GM12801 (cell line): ENCODE data around the gene NPRL2.

ENCODE experiments used
- TF ChIP-seq, protein P1 (sequence below): IDR thresholded peaks from one replicate; pipeline ENCODE4 v1.5.1; 2011; ENCODE audit warnings: control low read depth; ENCODE audit not compliant: insufficient read length; ENCODE audit errors: extremely low read depth

NPRL2 gene

GRCh38 chr3:50388720-50389413 lies 38.3 kb upstream of the NPRL2 start:
- TF ChIP-seq, protein P1, sequence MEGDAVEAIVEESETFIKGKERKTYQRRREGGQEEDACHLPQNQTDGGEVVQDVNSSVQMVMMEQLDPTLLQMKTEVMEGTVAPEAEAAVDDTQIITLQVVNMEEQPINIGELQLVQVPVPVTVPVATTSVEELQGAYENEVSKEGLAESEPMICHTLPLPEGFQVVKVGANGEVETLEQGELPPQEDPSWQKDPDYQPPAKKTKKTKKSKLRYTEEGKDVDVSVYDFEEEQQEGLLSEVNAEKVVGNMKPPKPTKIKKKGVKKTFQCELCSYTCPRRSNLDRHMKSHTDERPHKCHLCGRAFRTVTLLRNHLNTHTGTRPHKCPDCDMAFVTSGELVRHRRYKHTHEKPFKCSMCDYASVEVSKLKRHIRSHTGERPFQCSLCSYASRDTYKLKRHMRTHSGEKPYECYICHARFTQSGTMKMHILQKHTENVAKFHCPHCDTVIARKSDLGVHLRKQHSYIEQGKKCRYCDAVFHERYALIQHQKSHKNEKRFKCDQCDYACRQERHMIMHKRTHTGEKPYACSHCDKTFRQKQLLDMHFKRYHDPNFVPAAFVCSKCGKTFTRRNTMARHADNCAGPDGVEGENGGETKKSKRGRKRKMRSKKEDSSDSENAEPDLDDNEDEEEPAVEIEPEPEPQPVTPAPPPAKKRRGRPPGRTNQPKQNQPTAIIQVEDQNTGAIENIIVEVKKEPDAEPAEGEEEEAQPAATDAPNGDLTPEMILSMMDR, result no peak

DNA sequence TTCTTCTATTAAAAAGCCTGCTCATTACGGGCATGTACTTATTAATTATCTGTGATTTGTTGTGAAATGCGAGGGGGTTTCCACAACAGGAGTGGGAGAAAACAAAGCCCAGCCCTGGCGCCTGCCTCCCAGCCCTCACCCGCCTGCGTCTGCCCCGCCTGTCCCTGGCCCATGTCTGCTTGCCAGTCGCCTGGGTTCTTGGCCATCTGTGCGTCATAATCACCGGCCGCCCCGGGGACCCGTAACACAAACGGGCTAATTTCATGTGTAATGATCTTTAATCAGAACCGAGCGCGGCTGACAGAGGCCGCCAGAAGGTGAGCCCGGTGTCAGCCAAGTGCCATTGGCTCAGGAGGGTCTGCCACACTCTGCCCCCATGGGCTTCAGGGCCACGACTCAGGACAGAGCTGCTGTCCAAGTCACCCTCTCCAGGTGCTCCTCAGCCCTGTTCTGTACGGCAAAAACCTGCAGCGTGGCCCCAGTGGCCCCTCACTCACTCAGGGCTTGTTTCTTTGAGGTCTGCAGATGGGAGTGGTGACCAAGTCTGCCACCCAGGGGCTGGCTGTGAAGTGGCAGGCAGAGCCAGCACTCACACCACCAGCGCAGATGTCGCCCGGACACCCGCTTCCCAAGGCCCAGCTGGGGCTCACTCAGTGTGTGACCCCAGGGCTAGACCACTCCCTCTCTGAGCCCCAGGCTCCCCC lies 37.6 kb upstream of the NPRL2 start:
- TF ChIP-seq, protein P1, result no peak

- TF ChIP-seq, protein P1, result no peak
Observed at GRCh38 chr3:50385754-50386153, 35.2 kb upstream of the NPRL2 start.

GRCh38 chr3:50383750-50384149 lies 33.2 kb upstream of the NPRL2 start:
- TF ChIP-seq, protein P1, result no peak

DNA sequence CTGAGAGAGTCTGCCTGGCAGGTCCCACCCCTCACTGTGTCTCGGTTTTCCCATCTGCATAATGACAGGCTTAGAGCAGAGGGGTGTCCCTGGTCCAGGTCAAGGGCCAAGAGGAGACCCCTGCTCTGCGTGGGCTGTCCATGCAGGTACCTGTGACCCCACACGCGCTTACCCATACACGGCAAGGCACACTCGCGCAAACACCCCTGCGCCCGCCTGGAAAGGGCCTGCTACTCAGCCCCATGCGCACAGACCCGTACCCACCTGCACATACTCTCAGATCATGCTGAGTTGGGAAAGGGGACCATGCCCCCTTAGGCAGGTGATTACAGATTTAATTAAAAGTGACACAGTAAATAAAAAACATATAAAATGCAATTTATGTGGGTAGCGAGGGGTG lies 32.1 kb upstream of the NPRL2 start:
- TF ChIP-seq, protein P1, result no peak

- TF ChIP-seq, protein P1, result no peak
Observed at GRCh38 chr3:50381383-50381782, 30.8 kb upstream of the NPRL2 start.

- TF ChIP-seq, protein P1, result no peak
Observed at GRCh38 chr3:50380405-50381085, 30.0 kb upstream of the NPRL2 start.
